ENCODE data around the gene HS6ST1.
"Not testable (repeated sequence)": the region's sequence is repeated elsewhere in the genome, so short reads cannot be mapped to it uniquely, and the experiment has no call there.

- TF ChIP-seq CTCF, POLR2A (IDR thresholded peaks at IDR 0.05): not testable (repeated sequence)
Measured at GRCh38 chr2:128265608-128265993, 53.1 kb downstream of the HS6ST1 start.

Measured in right lobe of liver (tissue), 4 donors.